Measurements from ENCODE around the gene PIP5K1B.
A peak's percentile ranks its signal among the peaks of the same experiment; 100 is the strongest.

PIP5K1B gene

DNA sequence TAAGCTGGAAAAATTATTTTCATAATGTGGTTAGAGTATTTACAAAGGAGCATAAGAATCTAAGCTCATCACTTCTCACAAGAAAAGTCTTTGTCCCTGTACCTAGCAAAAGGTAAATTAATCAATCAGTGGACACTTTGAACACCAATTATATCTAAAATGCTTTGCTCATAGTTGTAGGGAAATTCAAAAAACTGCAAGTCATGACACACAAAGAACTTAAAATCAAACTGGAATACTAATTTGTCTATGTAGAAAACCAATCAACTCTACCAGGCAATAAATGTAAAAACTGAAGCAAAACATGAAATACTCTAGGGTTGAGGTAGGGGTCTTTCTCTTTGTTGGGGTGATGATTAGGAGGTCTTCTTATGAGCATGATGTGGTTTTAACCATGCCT lies 173.4 kb downstream of the PIP5K1B start:
- no peak overlapping the region for H3K4me3 ChIP-seq (ENCODE audit: low read depth, low read length)
- no peak for DNase-seq (ENCODE audit: low read depth)
- no peak for TF ChIP-seq CTCF (IDR thresholded peaks at IDR 0.05; ENCODE audit: insufficient read depth, low read depth, low read length, missing control alignments)

- H3K4me3 ChIP-seq (ENCODE audit: low read depth, low read length), result no peak overlapping the region
- no peak for TF ChIP-seq CTCF (IDR thresholded peaks at IDR 0.05; ENCODE audit: insufficient read depth, low read depth, low read length, missing control alignments)
- DNase-seq (ENCODE audit: low read depth), result no peak
These were observed 178.2 kb downstream of the PIP5K1B start for GRCh38 chr9:68883224-68883623.

GRCh38 chr9:68887232-68887631 lies 182.2 kb downstream of the PIP5K1B start:
- no peak overlapping the region for H3K4me3 ChIP-seq (ENCODE audit: low read depth, low read length)
- peak; percentile 31 for DNase-seq (ENCODE audit: low read depth)
- no peak for TF ChIP-seq CTCF (IDR thresholded peaks at IDR 0.05; ENCODE audit: insufficient read depth, low read depth, low read length, missing control alignments)

GRCh38 chr9:68894502-68894901 lies 189.5 kb downstream of the PIP5K1B start:
- DNase-seq (ENCODE audit: low read depth), result no peak
- TF ChIP-seq CTCF (IDR thresholded peaks at IDR 0.05; ENCODE audit: insufficient read depth, low read depth, low read length, missing control alignments), result no peak
- H3K4me3 ChIP-seq (ENCODE audit: low read depth, low read length), result no peak overlapping the region

GRCh38 chr9:68895741-68896478 lies 190.9 kb downstream of the PIP5K1B start:
- DNase-seq (ENCODE audit: low read depth), result peak; percentile 81
- H3K4me3 ChIP-seq (ENCODE audit: low read depth, low read length), result peak overlapping the region; percentile 29
- no peak for TF ChIP-seq CTCF (IDR thresholded peaks at IDR 0.05; ENCODE audit: insufficient read depth, low read depth, low read length, missing control alignments)

DNA sequence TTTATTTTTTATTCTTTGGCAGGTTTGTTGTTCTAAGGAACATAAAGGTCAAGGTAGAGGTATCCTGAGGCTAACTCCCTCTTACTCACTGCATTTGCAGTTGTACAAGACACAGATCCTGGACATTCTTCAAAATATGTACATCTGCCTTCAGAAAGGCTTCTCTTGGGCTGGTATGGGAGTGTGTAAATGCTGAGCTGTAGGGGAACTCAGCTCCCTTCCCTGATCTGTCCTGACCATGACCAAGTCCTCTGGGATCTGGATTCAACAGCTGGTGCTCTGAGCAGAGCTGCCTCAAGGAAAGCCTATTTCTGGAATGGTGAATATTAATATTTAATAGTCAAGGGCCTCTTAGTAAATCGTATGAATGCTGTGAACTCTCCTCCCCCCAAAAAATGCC lies 191.4 kb downstream of the PIP5K1B start:
- no peak for DNase-seq (ENCODE audit: low read depth)
- peak overlapping the region; percentile 29; the same call in 1 of the 2 replicates for H3K4me3 ChIP-seq (ENCODE audit: low read depth, low read length)
- no peak for TF ChIP-seq CTCF (IDR thresholded peaks at IDR 0.05; ENCODE audit: insufficient read depth, low read depth, low read length, missing control alignments)

All from GM12865 (cell line).